Endodermal cell (in vitro differentiated cells): ENCODE results near the gene CLEC17A. TPM values are rescaled to one million over a fixed set of nuclear protein-coding genes. Genes with fewer than 3 reads are reported as not detected.

Experiments used
- DNase-seq: peaks from one replicate; pipeline ENCODE4 v3.0.0-alpha.2; 2017
- H3K27ac ChIP-seq: 2 replicates; pipeline ENCODE4 v1.5.1; 2013; ENCODE audit warnings: mild to moderate bottlenecking, low read depth, low read length, moderate library complexity
- H3K27me3 ChIP-seq: 2 replicates; pipeline ENCODE4 v1.6.1; 2013; ENCODE audit warnings: mild to moderate bottlenecking, low read length, moderate library complexity; ENCODE audit not compliant: insufficient read depth, control insufficient read depth, poor library complexity, severe bottlenecking
- H3K36me3 ChIP-seq: 2 replicates; pipeline ENCODE4 v1.7.0; 2013; ENCODE audit warnings: mild to moderate bottlenecking, low read length, moderate library complexity; ENCODE audit not compliant: control insufficient read depth, insufficient read depth
- H3K4me1 ChIP-seq: one replicate; pipeline ENCODE4 v1.7.0; 2013; ENCODE audit warnings: low read length; ENCODE audit not compliant: control insufficient read depth, insufficient read depth
- H3K4me3 ChIP-seq: 2 replicates; pipeline ENCODE4 v1.5.1; 2013; ENCODE audit warnings: mild to moderate bottlenecking, low read length, moderate library complexity
- H3K9ac ChIP-seq: 2 replicates; pipeline ENCODE4 v1.6.1; 2013; ENCODE audit warnings: mild to moderate bottlenecking, low read length, moderate library complexity; ENCODE audit not compliant: poor library complexity, severe bottlenecking; ENCODE audit errors: extremely low read depth
- H3K9me3 ChIP-seq: 2 replicates; pipeline ENCODE4 v1.6.1; 2013; ENCODE audit warnings: mild to moderate bottlenecking, low read length, moderate library complexity; ENCODE audit not compliant: control insufficient read depth
- H3K27ac Mint-ChIP-seq: 2 replicates; pipeline ENCODE4 v1.8.0; 2020; ENCODE audit warnings: mixed read lengths
- H3K27me3 Mint-ChIP-seq: 2 replicates; pipeline ENCODE4 v1.8.0; 2021; ENCODE audit warnings: mild to moderate bottlenecking, mixed read lengths; ENCODE audit not compliant: insufficient read depth
- H3K36me3 Mint-ChIP-seq: 2 replicates; pipeline ENCODE4 v1.8.0; 2020; ENCODE audit warnings: low read depth, mixed read lengths
- H3K4me1 Mint-ChIP-seq: 2 replicates; pipeline ENCODE4 v1.8.0; 2020; ENCODE audit warnings: mixed read lengths
- H3K4me3 Mint-ChIP-seq: 2 replicates; pipeline ENCODE4 v1.8.0; 2020; ENCODE audit warnings: mild to moderate bottlenecking, moderate library complexity, mixed read lengths
- H3K9me3 Mint-ChIP-seq: 2 replicates; pipeline ENCODE4 v1.8.0; 2020; ENCODE audit warnings: mild to moderate bottlenecking, mixed read lengths
- WGBS, 2 experiments: methylation state at CpG; one replicate each; pipeline versions ENCODE4 v1.1.5 to v1.1.7; 2013; ENCODE audit warnings: missing lambda C conversion rate in 2 of 2, mixed read lengths in 1 of 2; ENCODE audit not compliant: insufficient coverage in 1 of 2, insufficient read length in 1 of 2; 5-methylcytosine and 5-hydroxymethylcytosine counted together
- total RNA-seq, 2 donors: library from RNA; stranded (reverse); fragmentation: NEBNext Ultra II Directional in 1 of 2; extraction: Animal tissue kit (Norgen Biotek cat#: 25700) in 1 of 2; gene quantifications; 2 replicates in 1 of 2; 3 replicates in 1 of 2; pipeline ENCODE4 v1.2.1, GENCODE V29; 2021
- TF ChIP-seq, protein P1 (sequence below): fragments of 200-600 bp; sonication (generic); conservative IDR thresholded peaks from 2 replicates; pipeline ENCODE4 v1.5.0; 2021; ENCODE audit warnings: antibody characterized with exemption, mild to moderate bottlenecking

The CLEC17A gene
- total RNA-seq, 2 donors from 2014 or later = not detected

DNA sequence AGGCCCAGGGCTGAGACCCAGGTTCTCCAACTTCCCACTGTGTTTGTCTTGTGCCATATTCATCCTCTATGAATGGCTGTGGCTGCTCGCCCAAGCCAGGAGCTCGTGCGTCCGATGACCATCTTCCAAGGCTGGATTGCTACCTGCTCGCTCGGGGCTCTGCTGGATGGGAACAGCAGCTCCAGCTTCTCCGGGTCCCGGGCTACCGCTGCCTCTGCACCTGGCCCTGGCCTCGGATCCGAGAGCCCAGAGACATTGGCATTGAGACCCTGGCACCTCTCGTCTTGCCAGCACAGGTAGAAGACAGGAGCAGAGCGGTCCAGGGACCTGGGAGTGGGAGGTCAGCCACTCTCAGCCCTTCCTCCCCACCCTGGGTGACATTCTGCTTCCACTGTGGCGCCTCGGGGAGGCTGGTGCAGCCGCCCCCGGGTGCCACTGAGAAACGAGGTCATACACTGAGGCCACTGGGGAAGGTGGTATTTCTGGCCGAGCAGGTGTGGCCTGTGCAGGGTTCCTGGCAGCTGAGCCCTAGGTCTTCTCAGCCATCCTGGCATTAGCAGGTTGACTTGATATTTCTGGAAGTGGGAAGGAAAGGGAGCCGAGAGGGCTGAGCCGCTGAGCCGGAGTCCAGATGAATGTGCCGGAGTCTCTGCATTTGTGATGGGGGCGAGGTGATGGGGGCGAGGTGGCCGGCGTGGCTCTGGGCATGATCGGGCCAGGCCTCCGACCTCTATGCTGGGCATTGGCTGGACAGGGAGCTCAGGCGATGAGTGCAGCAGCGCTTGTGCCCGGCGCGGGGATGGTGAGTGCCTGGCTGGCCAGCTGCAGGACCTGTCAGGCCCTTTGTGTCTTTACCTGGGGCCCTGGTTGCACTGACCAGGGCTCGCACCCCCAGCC is 29.6 kb upstream of the CLEC17A start:
- Mint-ChIP-seq H3K4me1 (peaks cover 5% of the 10 kb centered on the region), H3K27me3 (no peaks in the 10 kb centered on the region), H3K9me3 (no peaks in the 10 kb centered on the region), H3K27ac (peak overlapping the region; percentile 13), H3K4me3 (no peak overlapping the region), H3K36me3 (peaks cover 15% of the 10 kb centered on the region)
- H3K9ac ChIP-seq = no peak overlapping the region
- peaks cover 5% of the 10 kb centered on the region for H3K36me3 ChIP-seq
- no peaks in the 10 kb centered on the region for H3K4me1 ChIP-seq
- no peak overlapping the region for H3K27ac ChIP-seq
- no peaks in the 10 kb centered on the region for H3K9me3 ChIP-seq
- no peak overlapping the region for H3K4me3 ChIP-seq
- no peaks in the 10 kb centered on the region for H3K27me3 ChIP-seq
- TF ChIP-seq, protein P1, sequence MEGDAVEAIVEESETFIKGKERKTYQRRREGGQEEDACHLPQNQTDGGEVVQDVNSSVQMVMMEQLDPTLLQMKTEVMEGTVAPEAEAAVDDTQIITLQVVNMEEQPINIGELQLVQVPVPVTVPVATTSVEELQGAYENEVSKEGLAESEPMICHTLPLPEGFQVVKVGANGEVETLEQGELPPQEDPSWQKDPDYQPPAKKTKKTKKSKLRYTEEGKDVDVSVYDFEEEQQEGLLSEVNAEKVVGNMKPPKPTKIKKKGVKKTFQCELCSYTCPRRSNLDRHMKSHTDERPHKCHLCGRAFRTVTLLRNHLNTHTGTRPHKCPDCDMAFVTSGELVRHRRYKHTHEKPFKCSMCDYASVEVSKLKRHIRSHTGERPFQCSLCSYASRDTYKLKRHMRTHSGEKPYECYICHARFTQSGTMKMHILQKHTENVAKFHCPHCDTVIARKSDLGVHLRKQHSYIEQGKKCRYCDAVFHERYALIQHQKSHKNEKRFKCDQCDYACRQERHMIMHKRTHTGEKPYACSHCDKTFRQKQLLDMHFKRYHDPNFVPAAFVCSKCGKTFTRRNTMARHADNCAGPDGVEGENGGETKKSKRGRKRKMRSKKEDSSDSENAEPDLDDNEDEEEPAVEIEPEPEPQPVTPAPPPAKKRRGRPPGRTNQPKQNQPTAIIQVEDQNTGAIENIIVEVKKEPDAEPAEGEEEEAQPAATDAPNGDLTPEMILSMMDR = no peak
- no peak for DNase-seq
- WGBS, 2 experiments = 92 to 94% methylated on average over 23 to 35 of the region's 35 CpGs

DNA sequence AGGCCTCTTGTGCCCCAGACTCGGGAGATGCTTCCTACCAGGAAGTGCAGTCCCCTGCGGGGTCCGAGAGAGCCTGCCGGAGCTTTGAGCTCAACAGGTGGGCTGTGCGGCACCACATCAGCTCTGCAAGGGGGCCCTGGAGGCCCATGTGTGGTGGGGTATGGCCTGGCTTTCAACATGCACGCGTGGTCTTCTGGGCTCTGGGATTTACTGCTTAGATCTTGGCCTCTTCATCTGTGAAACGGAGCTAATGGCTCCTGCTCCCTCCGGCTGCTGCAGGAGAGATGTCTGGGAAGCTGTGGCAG is 29.0 kb upstream of the CLEC17A start:
- TF ChIP-seq, protein P1 = no peak
- H3K4me1 ChIP-seq = no peaks in the 10 kb centered on the region
- H3K4me3 Mint-ChIP-seq = no peak overlapping the region
- no peaks in the 10 kb centered on the region for H3K9me3 ChIP-seq
- H3K27ac Mint-ChIP-seq = peak overlapping the region; percentile 56
- no peak overlapping the region for H3K9ac ChIP-seq
- 81 to 87% methylated on average over 9 of the region's 9 CpGs for WGBS, 2 experiments
- no peak overlapping the region for H3K27ac ChIP-seq
- H3K36me3 Mint-ChIP-seq = peaks cover 9% of the 10 kb centered on the region
- H3K27me3 Mint-ChIP-seq = no peaks in the 10 kb centered on the region
- no peaks in the 10 kb centered on the region for H3K36me3 ChIP-seq
- H3K4me1 Mint-ChIP-seq = peaks cover 10% of the 10 kb centered on the region
- H3K9me3 Mint-ChIP-seq = no peaks in the 10 kb centered on the region
- DNase-seq = no peak
- H3K4me3 ChIP-seq = no peak overlapping the region
- H3K27me3 ChIP-seq = no peaks in the 10 kb centered on the region

DNA sequence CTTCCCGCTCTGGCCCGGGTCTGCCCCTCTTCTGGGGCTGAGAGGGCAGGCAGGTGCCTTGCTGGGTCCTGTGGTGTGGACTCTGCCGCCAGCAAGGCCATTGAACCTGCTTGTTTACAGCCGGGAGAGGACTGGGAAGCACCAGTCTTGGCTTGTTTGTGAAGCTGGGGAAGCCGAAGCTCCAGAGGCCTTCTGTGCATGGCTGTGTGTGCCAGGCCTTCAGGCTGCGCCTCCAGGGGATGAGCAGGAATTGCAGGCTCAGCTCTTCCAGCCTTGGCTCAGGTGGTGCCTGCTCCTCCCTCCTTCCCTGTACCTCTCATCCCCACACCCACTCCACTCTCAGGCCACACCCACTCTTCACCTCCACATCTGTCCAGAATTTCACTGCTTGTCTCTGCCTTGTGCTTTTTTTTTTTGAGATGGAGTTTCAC is 28.5 kb upstream of the CLEC17A start:
- H3K36me3 Mint-ChIP-seq = peaks cover 7% of the 10 kb centered on the region
- H3K27me3 Mint-ChIP-seq = no peaks in the 10 kb centered on the region
- Histone ChIP-seq H3K36me3 (no peaks in the 10 kb centered on the region), H3K27ac (no peak overlapping the region), H3K4me1 (no peaks in the 10 kb centered on the region), H3K27me3 (no peaks in the 10 kb centered on the region), H3K9ac (no peak overlapping the region), H3K9me3 (no peaks in the 10 kb centered on the region), H3K4me3 (no peak overlapping the region)
- H3K4me1 Mint-ChIP-seq = peaks cover 10% of the 10 kb centered on the region
- TF ChIP-seq, protein P1 = peak; percentile 37
- H3K9me3 Mint-ChIP-seq = no peaks in the 10 kb centered on the region
- no peak for DNase-seq
- no peak overlapping the region for H3K27ac Mint-ChIP-seq
- H3K4me3 Mint-ChIP-seq = no peak overlapping the region
- WGBS, 2 experiments = 70% methylated on average over 6 of the region's 6 CpGs; no CpG with 5 or more reads in 1 of the 2 experiments
